Kidney epithelial cell (primary cell): ENCODE results near the gene ARHGAP27. TPM values are rescaled to one million over a fixed set of nuclear protein-coding genes. Genes with fewer than 3 reads are reported as not detected.
"Not testable (repeated sequence)": the region's sequence is repeated elsewhere in the genome, so short reads cannot be mapped to it uniquely, and the experiment has no call there.

Experiments
- DNase-seq: peaks from one replicate; pipeline ENCODE4 v3.0.0-alpha.2; 2010; ENCODE audit warnings: low read depth
- H3K27me3 ChIP-seq: 2 replicates; pipeline ENCODE4 v1.6.0; 2011; ENCODE audit warnings: low read length; ENCODE audit not compliant: control insufficient read depth, insufficient read depth
- H3K36me3 ChIP-seq: 2 replicates; pipeline ENCODE4 v1.5.1; 2011; ENCODE audit warnings: low read length; ENCODE audit not compliant: control insufficient read depth, insufficient read depth
- H3K4me3 ChIP-seq: 2 replicates; pipeline ENCODE4 v1.5.1; 2011; ENCODE audit warnings: low read depth, mild to moderate bottlenecking, control low read depth, low read length
- total RNA-seq: library from RNA; depleted of rRNA; stranded (reverse); fragments of >200 nt; gene quantifications from 2 replicates; pipeline ENCODE4 v1.2.3, GENCODE V29; 2015
- TF ChIP-seq, protein P1 (sequence below): IDR thresholded peaks from 2 replicates; pipeline ENCODE4 v1.5.1; 2011; ENCODE audit warnings: mild to moderate bottlenecking, moderate library complexity, low read length, control low read depth, inconsistent platforms; ENCODE audit not compliant: insufficient read depth, poor library complexity, severe bottlenecking

ARHGAP27 gene, protein sequence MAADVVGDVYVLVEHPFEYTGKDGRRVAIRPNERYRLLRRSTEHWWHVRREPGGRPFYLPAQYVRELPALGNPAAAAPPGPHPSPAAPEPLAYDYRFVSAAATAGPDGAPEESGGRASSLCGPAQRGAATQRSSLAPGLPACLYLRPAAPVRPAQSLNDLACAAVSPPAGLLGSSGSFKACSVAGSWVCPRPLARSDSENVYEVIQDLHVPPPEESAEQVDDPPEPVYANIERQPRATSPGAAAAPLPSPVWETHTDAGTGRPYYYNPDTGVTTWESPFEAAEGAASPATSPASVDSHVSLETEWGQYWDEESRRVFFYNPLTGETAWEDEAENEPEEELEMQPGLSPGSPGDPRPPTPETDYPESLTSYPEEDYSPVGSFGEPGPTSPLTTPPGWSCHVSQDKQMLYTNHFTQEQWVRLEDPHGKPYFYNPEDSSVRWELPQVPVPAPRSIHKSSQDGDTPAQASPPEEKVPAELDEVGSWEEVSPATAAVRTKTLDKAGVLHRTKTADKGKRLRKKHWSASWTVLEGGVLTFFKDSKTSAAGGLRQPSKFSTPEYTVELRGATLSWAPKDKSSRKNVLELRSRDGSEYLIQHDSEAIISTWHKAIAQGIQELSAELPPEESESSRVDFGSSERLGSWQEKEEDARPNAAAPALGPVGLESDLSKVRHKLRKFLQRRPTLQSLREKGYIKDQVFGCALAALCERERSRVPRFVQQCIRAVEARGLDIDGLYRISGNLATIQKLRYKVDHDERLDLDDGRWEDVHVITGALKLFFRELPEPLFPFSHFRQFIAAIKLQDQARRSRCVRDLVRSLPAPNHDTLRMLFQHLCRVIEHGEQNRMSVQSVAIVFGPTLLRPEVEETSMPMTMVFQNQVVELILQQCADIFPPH
- 36.4 and 51.6 TPM in 2 replicates for total RNA-seq

DNA sequence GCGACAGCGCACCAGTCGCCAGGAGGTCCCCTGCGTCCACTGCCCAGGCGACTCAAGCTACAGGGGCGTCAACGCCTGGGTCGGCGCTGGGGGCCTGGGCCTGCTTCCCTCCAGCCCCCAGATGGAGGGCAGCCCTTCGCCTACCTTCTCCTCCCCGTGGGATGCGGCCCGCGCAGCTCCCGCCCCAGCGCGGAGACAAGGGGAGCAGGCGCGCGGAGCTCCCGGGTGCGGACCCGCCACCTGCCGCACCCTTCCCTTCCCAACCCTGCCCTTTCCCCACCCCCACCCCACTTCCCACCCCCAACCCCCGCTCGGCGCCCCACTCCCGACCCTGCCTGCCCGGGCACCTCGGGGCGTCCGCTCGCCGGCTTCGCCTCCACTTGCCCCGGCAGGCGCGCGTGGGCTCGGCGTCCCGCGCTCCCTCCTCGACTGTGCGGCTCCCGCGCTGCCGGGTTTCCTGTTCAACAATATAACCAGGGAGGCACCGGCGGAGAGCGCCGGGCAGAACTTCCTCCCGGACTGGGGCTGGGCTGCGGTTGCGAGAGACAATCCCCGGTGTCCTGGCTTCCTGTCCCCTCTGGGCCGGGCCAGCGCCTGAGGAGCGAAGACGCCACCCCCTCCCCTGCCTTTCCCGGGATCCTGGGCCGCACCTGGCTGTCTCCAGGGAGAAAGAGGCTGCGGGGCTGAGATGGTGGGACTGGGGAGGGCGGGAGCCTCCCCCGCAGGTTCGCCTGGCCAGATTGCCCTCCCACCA is at the start of gene ARHGAP27:
Gene ARHGAP27 (minus strand): TSS at position 466 of the 754 bp plus-strand sequence. CDS start 2,591 bp downstream, outside the sequence.
- TF ChIP-seq, protein P1, sequence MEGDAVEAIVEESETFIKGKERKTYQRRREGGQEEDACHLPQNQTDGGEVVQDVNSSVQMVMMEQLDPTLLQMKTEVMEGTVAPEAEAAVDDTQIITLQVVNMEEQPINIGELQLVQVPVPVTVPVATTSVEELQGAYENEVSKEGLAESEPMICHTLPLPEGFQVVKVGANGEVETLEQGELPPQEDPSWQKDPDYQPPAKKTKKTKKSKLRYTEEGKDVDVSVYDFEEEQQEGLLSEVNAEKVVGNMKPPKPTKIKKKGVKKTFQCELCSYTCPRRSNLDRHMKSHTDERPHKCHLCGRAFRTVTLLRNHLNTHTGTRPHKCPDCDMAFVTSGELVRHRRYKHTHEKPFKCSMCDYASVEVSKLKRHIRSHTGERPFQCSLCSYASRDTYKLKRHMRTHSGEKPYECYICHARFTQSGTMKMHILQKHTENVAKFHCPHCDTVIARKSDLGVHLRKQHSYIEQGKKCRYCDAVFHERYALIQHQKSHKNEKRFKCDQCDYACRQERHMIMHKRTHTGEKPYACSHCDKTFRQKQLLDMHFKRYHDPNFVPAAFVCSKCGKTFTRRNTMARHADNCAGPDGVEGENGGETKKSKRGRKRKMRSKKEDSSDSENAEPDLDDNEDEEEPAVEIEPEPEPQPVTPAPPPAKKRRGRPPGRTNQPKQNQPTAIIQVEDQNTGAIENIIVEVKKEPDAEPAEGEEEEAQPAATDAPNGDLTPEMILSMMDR, result no peak
- peaks cover 23% of the 10 kb centered on the region for H3K27me3 ChIP-seq
- no peaks in the 10 kb centered on the region for H3K36me3 ChIP-seq
- DNase-seq, result no peak
- H3K4me3 ChIP-seq, result peak within 1 kb of the TSS; percentile 55

DNA sequence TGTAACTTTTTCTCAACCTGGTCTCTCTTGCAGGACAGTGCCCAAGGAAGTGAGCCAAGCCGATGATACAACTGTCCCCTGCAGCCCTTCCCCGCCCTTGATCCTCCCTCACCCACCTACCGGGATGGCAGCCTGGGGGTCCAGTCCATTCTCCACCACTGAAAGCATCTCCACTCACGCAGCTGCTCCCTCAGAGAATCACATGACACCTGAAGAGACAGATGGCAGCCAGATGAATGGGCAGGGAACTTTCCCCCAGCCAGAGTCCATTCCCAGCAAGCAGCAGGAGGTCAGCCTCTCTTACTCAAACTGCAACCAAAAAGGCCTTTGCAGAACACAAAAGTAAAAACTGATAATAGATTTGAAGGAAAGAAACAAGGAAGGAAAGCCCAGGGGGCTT is 49.6 kb upstream of the ARHGAP27 start:
- DNase-seq, H3K4me3 ChIP-seq, H3K36me3 ChIP-seq, H3K27me3 ChIP-seq: not testable (repeated sequence)

DNA sequence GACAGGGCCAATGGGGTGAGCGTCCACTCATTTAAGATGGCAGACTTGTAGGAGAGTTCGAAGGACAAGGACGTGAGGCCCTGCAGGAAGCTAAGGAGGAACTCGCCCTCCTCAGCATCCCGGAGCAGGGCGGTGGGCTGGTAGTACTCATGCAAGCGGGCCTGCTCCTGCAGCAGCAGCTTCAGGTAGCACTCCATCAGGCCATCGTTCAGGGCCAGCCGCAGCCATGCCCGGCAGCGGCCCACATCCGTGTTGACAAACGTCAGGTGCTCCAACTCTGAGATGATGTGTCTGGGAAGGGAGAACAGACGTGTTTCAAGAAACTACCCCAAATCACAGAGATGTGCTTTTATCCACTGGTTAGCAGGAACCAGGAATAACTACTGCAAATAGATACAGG is 42.8 kb upstream of the ARHGAP27 start:
- not testable (repeated sequence) for H3K4me3 ChIP-seq, H3K36me3 ChIP-seq, H3K27me3 ChIP-seq, DNase-seq

DNA sequence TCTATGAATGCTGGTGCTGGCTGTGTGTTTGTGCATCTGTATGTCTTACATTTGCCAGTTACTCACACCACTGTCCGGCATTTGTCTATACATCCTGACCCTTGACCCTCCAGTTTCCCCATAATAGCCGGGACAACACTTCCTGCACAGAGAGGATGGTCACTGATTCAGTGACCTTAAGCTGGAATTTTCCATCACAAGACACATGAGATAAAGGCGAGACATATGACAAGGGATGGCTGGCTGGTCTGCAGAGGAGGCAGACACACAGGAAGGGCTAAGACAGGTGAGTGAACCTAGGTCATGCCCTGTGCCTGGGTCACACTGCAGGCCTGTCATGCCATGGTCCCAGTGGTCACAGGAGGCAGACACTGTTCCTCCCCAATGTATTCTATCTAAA is 39.6 kb upstream of the ARHGAP27 start:
- DNase-seq, H3K4me3 ChIP-seq, H3K27me3 ChIP-seq, H3K36me3 ChIP-seq: not testable (repeated sequence)

DNA sequence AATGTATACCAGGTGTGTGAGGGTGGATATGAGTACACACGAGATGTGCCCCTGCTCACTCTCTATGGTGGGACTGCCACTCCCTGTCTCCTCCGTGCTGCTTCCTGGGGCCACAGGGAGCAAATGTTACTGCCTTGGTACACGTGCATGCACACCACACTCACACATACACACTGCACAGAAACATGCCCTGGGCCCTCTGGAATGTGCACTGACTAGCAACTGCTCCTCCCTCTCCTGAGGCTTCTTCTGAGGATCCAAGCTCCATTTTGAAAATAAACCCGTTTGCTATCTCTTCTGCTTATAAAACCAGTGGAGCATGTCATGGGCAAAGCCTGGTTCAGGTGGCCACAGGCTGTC is 36.5 kb upstream of the ARHGAP27 start:
- not testable (repeated sequence) for H3K27me3 ChIP-seq, DNase-seq, H3K4me3 ChIP-seq, H3K36me3 ChIP-seq

DNA sequence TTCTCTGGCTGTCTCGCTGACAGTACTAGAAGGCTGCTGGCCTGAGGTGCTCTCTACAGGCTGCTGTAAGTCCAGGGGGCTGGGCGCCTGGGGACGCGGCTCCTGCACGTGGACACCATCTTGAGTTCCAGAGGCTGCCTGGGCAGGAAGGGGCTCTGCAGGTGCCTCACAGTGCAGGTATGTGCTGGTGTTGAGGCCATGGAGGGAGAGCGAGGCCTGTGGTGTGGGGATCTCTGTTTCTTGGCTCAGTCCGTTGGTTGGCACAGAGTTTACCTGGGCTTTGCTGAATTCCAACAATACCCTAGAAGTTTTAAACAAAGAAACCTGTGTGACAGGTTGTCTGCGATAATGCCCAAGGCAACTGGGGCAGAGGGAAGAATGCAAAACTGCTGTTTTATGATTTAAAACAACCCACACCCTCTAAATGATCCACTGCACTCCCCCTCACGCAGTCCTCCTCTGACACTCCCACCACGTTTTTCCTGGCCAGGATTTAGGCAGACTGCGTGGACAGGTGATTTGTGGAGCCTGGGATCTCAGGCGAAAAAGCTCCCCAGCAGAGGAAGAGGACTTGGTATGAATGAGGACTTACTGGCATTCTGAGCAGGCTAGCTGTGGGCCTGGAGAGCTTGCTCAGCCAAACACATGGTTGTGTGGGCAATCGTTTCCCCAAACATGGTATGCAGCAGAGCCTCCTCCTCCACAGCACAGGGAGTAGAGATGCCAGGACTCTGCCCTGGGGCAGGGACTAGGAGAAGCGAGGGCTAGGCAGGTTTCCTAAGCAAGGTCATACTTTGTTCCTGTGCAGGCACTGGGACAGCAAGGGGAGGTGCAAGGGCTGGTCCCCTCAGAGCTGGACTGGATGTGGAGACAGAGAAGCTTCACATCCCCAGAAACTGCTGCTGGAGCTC is 35.9 kb upstream of the ARHGAP27 start:
- H3K4me3 ChIP-seq, H3K27me3 ChIP-seq, DNase-seq, H3K36me3 ChIP-seq: not testable (repeated sequence)

DNA sequence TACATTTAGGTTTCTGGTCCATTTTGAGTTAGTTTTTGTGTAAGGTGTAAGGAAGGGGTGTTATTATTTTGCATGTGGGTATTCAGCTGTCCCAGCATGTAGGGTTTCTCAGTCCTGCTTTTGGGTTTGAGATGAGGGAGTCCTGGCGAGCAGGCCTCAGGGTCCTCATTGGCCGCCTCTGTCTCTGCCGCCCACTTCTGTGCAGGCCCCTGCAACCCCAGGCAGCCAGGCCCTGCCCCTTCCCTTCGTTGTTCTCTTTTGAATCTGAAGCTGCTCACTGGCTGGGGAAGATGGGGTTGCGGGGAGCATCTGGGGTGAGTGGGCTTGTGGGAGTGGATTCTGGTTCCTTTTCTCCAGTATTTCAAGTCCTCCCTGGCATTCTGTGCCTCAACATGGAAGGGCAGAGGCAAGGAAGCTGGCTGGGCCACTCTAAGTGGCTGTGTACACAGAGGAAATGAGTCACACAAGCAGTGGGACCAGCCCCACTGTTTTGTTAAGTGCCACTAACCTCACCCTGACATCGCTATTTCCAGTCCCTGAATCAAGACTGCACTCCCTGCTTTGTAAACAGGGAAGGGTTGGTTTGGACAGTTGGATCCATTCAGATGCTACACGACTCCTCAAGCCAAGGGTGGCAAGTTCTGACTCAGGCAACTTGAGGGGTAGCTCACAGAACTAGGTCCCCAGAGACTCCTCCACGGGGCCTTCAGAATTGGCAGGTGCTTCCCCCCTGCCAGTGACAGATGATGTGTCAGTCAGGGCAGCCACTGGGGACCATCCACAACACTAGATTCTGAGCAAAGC is 29.1 kb upstream of the ARHGAP27 start:
- DNase-seq, H3K27me3 ChIP-seq, H3K4me3 ChIP-seq, H3K36me3 ChIP-seq: not testable (repeated sequence)

DNA sequence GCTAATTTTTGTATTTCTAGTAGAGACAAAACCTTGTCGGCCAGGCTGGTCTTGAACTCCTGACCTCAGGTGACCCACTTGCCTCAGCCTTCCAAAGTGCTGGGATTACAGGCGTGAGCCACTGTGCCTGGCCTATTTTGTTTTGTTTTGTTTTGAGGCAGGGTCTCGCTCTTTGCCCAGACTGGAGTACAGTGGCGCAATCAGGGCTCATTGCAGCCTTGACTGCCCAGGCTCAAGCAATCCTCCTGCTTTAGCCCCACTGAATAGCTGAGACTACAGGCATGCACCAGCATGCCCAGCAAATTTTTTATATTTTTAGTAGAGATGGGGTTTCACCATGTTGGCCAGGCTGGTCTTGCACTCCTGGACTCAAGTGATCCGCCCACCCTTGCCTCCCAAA is 27.8 kb upstream of the ARHGAP27 start:
- not testable (repeated sequence) for H3K27me3 ChIP-seq, H3K36me3 ChIP-seq, H3K4me3 ChIP-seq, DNase-seq

DNA sequence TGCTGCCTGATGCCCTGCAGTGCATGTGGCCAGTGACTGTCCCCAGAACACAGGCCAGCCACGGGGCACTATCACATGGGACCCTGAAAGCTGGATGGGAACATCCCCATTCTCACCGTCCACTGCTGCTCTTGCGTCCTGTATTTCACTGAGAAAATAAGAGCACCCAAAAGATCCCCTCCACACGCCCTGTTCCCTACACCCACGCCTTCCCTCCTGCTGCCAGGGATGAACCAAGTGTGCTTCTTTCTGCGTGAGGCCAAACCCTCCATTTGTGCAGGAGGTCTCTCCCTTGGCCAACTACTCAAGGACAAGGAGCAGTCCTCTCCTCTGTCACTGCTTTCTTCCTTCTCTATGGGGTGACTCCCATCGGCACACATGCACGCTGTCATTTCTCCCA is 21.7 kb upstream of the ARHGAP27 start:
- not testable (repeated sequence) for H3K4me3 ChIP-seq, H3K36me3 ChIP-seq, H3K27me3 ChIP-seq, DNase-seq

DNA sequence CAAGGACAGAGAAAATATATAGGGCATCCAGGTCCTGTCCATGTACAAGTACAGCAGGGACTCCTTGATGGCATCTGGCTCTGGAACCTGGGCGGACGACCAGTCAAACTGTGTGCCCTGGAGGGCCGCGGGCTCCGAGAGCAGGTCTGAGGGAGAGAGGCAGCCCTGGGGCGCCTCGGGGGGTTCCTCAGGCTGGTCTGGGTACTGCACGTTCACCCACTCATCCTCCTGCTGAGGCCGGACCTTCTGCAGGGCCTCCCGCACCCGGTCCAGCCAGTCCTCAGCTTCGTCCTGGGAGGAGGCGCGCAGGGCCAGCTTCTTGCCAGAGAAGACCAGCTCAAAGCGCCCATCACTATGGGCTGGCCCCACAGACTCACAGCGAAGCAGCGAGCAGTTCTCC is 21.1 kb upstream of the ARHGAP27 start:
- not testable (repeated sequence) for H3K27me3 ChIP-seq, H3K4me3 ChIP-seq, H3K36me3 ChIP-seq, DNase-seq

DNA sequence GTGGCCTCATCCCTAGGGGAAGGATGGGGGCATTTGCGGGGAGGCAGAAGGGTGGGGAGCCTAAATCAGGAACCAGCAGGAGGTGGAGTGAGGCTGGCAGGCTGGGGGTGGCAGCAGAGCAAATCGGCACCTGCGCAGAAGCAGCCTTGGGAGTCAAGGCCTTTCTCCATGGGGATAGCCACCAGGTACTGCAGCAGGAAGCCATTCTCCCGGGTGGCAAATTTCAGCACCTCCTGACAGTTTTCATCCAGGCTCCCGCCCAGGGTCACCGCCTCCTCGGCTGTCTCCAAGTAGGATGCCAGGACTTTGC is 20.5 kb upstream of the ARHGAP27 start:
- not testable (repeated sequence) for H3K4me3 ChIP-seq, H3K36me3 ChIP-seq, H3K27me3 ChIP-seq, DNase-seq
